ENCODE data around the gene YIF1A. TPM values are rescaled to one million over a fixed set of nuclear protein-coding genes. Genes with fewer than 3 reads are reported as not detected.

YIF1A gene
- total RNA-seq, 3 donors from 2014 or later: 56.8 to 61.4 (median 57.7) TPM

GRCh38 chr11:66283461-66284105, 5.4 kb downstream of the YIF1A start:
- intact Hi-C loops (cut with DNase I; ENCODE audit: low total_unique reads): loop anchor here (1.0 to 10.0 kb wide), 2 partner anchors 61 to 361 kb away; no protein-coding TSS in a partner anchor
- Histone ChIP-seq H3K4me3 (no peak overlapping the region), H3K36me3 (no peaks in the 10 kb centered on the region), H3K4me1 (peaks cover under 1 to 8% of the 10 kb centered on the region in 2 donors), H3K27ac (no peak overlapping the region), H3K27me3 (no peaks in the 10 kb centered on the region), H3K9me3 (no peaks in the 10 kb centered on the region)
- DNase-seq (ENCODE audit: low spot score in 2 of 2): no peak
- TF ChIP-seq CTCF (IDR thresholded peaks at IDR 0.05) (no peak), POLR2AphosphoS5 (IDR thresholded peaks at IDR 0.05) (no peak), POLR2A (IDR thresholded peaks at IDR 0.05) (no peak)

DNA sequence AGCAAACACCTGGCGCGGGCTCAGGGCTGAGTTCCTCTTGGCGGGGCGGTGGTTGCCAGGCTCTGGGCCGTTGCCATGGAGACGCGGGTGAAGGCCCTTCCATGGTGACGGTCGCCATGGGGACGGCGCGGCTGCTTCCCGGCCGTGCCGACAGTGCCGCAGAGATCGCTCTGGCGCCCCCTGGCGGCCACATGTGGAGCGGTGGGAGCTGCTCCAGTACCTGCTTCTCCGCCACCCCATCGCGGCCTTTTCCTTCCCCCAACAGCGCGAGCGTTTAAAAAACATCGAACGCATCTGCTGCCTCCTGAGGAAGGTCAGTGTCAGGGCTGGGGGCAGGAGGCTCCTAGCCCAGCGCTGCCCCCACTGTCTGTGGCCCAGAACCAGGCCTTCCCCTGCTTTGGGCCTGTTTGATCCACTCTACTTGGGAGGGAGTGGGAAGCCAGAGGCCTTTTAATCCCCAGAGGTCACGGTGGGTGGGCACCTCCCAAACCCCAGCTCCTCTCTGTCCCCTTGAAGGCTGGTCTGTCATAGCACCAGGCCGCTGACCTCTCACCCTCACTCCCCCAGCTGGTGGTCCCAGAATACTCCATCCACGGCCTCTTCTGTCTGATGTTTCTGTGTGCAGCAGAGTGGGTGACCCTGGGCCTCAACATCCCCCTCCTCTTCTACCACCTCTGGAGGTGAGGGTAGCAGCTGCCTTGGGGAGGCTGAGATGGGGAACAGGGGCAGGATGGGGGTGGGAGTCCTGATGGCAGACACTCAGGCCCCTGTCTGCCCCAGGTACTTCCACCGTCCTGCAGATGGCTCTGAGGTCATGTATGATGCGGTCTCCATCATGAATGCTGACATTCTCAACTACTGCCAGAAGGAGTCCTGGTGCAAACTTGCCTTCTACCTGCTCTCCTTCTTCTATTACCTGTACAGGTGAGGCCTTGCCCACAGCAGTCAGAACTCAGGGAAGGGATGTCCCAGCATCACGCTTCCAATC, 6.2 kb downstream of the YIF1A start:
- intact Hi-C loops (cut with DNase I; ENCODE audit: low total_unique reads): loop anchor here (1.0 to 10.0 kb wide), 2 partner anchors 60 to 362 kb away; no protein-coding TSS in a partner anchor
- Histone ChIP-seq H3K27me3 (no peaks in the 10 kb centered on the region), H3K27ac (peak overlapping the region in 1 of 2 donors; percentile 14), H3K36me3 (no peaks in the 10 kb centered on the region), H3K4me1 (peaks cover 1 to 4% of the 10 kb centered on the region in 2 donors), H3K9me3 (no peaks in the 10 kb centered on the region), H3K4me3 (peak overlapping the region in 1 of 3 donors; percentile 12)
- TF ChIP-seq POLR2A (IDR thresholded peaks at IDR 0.05) (no peak), CTCF (IDR thresholded peaks at IDR 0.05) (peak; percentile 96 to 98 (median 96)), POLR2AphosphoS5 (IDR thresholded peaks at IDR 0.05) (peak in 2 of 3 donors; percentile 29 to 37)
- peak; percentile 93 to 97 for DNase-seq (ENCODE audit: low spot score in 2 of 2)

GRCh38 chr11:66281776-66282467, 7.0 kb downstream of the YIF1A start:
- DNase-seq (ENCODE audit: low spot score in 2 of 2): no peak
- peaks cover 0 to 4% of the 10 kb centered on the region in 2 donors for H3K4me1 ChIP-seq
- no peaks in the 10 kb centered on the region for H3K9me3 ChIP-seq
- intact Hi-C loops (cut with DNase I; ENCODE audit: low total_unique reads): loop anchor here (10.0 kb wide), 1 partner anchor 363 kb away; no protein-coding TSS in a partner anchor
- H3K36me3 ChIP-seq: no peaks in the 10 kb centered on the region
- no peaks in the 10 kb centered on the region for H3K27me3 ChIP-seq
- no peak for TF ChIP-seq POLR2AphosphoS5 (IDR thresholded peaks at IDR 0.05)
- H3K27ac ChIP-seq: no peak overlapping the region
- peak overlapping the region in 1 of 3 donors; percentile 12 for H3K4me3 ChIP-seq

GRCh38 chr11:66281001-66281400, 7.9 kb downstream of the YIF1A start:
- no peak for TF ChIP-seq CTCF (IDR thresholded peaks at IDR 0.05)
- no peak for TF ChIP-seq POLR2AphosphoS5 (IDR thresholded peaks at IDR 0.05)
- TF ChIP-seq POLR2A (IDR thresholded peaks at IDR 0.05): no peak
- Histone ChIP-seq H3K9me3 (no peaks in the 10 kb centered on the region), H3K27ac (no peak overlapping the region), H3K4me3 (no peak overlapping the region), H3K36me3 (no peaks in the 10 kb centered on the region), H3K4me1 (peaks cover 0 to 4% of the 10 kb centered on the region in 2 donors), H3K27me3 (no peaks in the 10 kb centered on the region)
- DNase-seq (ENCODE audit: low spot score in 2 of 2): no peak
- intact Hi-C loops (cut with DNase I; ENCODE audit: low total_unique reads): loop anchor here (10.0 kb wide), 1 partner anchor 364 kb away; no protein-coding TSS in a partner anchor

GRCh38 chr11:66280428-66280827, 8.5 kb downstream of the YIF1A start:
- Histone ChIP-seq H3K4me3 (no peak overlapping the region), H3K36me3 (no peaks in the 10 kb centered on the region), H3K4me1 (peaks cover 0 to 4% of the 10 kb centered on the region in 2 donors), H3K27me3 (no peaks in the 10 kb centered on the region), H3K27ac (no peak overlapping the region), H3K9me3 (no peaks in the 10 kb centered on the region)
- intact Hi-C loops (cut with DNase I; ENCODE audit: low total_unique reads): loop anchor here (10.0 kb wide), 1 partner anchor 364 kb away; no protein-coding TSS in a partner anchor
- no peak for DNase-seq (ENCODE audit: low spot score in 2 of 2)
- TF ChIP-seq POLR2A (IDR thresholded peaks at IDR 0.05) (no peak), POLR2AphosphoS5 (IDR thresholded peaks at IDR 0.05) (no peak), CTCF (IDR thresholded peaks at IDR 0.05) (no peak)
